NCI-H526 treated with DMSO at 0.1 percent for 48 hours (cell line): ENCODE measurements around the gene PRM1.
A peak's percentile ranks its signal among the peaks of the same experiment; 100 is the strongest.
"Not testable (repeated sequence)": the region's sequence is repeated elsewhere in the genome, so short reads cannot be mapped to it uniquely, and the experiment has no call there.

Experiments
- DNase-seq: peaks from one replicate; lab custom pipeline; 2025; lab: John Stamatoyannopoulos, UW

PRM1 gene

GRCh38 chr16:11314309-11314894 lies 33.3 kb upstream of the PRM1 start:
- DNase-seq: no peak

- no peak for DNase-seq
Measured at GRCh38 chr16:11313493-11314308, 32.6 kb upstream of the PRM1 start.

GRCh38 chr16:11312718-11313492 lies 31.8 kb upstream of the PRM1 start:
- no peak for DNase-seq

- DNase-seq: no peak
Measured at GRCh38 chr16:11310997-11311561, 29.9 kb upstream of the PRM1 start.

GRCh38 chr16:11310634-11310977 lies 29.5 kb upstream of the PRM1 start:
- no peak for DNase-seq

GRCh38 chr16:11309895-11310633 lies 28.9 kb upstream of the PRM1 start:
- DNase-seq: no peak

GRCh38 chr16:11308493-11309283 lies 27.6 kb upstream of the PRM1 start:
- no peak for DNase-seq

- DNase-seq: no peak
Measured at GRCh38 chr16:11307639-11308492, 26.7 kb upstream of the PRM1 start.

- no peak for DNase-seq
Measured at GRCh38 chr16:11306997-11307638, 26.0 kb upstream of the PRM1 start.

GRCh38 chr16:11306381-11306780 lies 25.3 kb upstream of the PRM1 start:
- DNase-seq: no peak

- peak; percentile 53 for DNase-seq
Measured at GRCh38 chr16:11303405-11304138, 22.4 kb upstream of the PRM1 start.

- DNase-seq: no peak
Measured at GRCh38 chr16:11302977-11303376, 21.8 kb upstream of the PRM1 start.

- DNase-seq: no peak
Measured at GRCh38 chr16:11301645-11302501, 20.7 kb upstream of the PRM1 start.

- no peak for DNase-seq
Measured at GRCh38 chr16:11300560-11300892, 19.4 kb upstream of the PRM1 start.

- no peak for DNase-seq
Measured at GRCh38 chr16:11299865-11300559, 18.9 kb upstream of the PRM1 start.

- DNase-seq: not testable (repeated sequence)
Measured at GRCh38 chr16:11298950-11299547, 17.9 kb upstream of the PRM1 start.
